HCEC 1CT (cell line): Measurements from ENCODE around the gene RNF32.
"Not testable (repeated sequence)": the region's sequence is repeated elsewhere in the genome, so short reads cannot be mapped to it uniquely, and the experiment has no call there.

Source experiments
- DNase-seq: peaks from one replicate; pipeline ENCODE4 v3.0.0-alpha.2; 2017

The RNF32 gene

DNA sequence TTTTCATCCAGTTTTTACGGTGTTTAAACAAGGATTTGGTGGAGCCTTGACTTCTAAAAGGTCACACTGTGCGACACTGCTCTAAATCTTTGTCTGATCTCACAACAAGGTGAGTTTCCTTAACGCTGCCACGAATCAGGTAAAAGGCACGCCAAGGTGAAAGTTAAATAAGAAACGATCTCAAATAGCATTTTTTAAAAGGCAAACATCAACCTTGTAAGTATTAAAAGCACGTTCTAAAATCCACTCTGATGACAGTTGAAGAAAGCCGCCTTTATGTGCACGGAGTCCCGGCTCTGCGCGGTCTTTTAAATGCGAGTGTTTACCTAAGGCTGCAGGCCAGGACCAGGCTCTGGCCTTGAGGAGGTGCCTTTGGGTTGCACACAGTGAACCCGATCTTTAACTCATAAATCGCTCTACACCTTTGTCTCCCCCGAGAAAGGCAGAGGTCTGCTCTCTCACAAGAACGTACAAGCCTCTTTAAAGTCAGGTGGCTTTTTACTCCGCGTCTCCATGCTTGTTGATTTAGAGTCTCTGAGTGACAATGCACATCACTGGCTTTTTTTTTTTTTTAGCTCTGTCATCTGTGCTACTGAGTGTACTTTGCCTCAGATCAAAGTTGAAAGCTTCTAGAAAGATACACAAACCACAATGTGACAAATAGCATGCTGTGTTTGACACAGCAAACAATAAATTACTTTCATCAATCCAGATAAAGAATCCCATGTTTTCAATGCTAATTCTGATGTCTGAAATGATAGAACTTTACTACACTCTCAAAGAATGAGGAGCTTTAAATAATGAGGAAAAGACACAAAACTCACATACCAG lies 25.9 kb upstream of the RNF32 start:
- DNase-seq = no peak

DNA sequence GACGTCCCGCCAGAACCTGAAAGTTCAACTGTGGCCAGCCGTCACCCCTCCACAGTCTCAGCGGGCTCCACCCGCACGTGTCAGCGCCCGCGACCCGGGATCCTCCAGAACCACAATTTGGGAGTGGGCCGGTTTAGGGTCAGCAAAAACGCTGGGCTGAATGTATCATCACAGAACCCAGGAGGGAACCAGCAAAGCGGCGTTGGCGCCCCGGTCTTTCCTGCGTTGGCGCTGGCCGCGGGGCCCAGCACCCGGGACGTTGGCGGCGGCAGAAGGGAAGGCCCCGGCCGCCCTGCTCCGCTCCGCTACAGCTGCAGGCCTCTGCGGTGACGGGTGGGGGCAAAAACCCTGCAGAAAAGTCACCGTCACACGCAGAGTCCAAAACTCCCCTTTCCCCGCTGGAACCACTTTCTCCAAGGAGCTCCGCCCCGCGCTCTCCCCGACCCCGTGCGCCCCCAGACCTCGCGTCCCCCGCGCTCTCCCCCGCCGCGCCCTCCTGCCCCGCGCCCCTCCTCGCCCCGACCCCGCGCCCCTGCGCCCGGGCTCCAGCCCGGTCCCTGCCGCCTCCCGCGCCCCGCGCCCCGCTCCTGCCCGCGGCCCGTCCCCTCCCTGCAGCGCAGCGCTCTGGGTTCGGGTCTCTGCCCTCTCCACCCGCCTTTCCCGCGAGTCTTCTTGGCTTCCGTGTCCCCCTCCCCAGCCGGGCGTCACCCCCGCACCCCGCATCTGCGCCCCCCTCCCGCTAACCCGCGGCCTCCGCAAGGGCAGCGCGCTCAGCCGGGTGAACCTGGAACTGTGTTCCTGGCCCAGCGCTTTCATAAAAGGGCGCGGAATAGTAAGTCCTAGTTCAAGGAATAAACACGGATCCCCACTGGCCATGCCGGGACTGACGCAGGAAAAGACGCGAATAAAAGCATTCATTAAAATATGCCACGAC lies 24.0 kb upstream of the RNF32 start:
- no peak for DNase-seq

DNA sequence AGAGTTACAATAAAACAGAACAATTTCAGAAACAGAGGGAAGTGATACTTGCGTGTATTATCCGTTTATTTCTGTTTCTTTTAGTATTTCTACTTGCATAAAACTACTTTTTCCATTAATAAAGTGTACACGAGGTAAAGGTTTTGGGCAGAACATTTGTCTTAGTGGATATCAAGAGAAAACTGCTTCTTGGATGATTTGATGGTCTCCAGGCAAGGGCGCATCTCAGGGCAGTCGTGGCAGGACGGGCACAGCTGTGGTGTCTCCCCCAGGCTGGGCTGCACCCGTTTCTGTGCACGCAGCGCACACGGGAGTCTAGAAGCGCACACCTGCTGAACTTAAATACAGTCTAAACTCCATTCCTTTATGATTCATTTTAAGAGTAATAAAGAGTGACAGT lies 23.4 kb upstream of the RNF32 start:
- DNase-seq = no peak

DNA sequence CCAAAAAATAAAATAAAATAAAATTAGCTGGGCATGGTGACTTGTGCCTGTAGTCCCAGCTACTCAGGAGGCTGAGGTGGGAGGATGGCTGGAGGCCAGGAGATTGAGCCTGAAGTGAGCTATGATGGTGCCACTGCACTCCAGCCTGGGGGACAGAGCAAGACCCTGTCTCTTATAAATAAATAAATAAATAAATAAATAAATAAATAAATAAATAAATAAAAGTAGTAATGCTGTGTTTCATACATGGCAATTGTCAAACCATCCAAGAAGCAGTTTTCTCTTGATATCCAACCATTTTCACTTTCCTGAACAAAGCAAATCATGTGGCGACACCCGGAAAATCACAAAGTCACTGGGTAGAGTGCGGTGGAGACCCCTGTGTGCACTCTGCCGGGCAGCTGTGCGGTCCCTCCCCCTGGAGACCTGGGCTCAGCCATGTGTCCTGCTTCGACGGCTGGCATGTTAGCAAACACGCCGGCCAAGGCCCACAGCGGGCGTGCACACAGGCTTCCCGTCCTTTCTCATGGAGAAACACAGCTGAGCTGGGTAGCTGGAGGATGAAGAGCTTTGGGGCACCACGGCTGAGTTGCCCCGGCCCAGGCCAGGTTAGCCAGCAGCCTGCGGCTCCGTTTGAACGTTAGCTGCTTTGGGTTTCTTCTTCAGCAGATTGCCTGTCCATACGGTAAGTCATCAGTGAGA lies 22.3 kb upstream of the RNF32 start:
- DNase-seq = no peak

DNA sequence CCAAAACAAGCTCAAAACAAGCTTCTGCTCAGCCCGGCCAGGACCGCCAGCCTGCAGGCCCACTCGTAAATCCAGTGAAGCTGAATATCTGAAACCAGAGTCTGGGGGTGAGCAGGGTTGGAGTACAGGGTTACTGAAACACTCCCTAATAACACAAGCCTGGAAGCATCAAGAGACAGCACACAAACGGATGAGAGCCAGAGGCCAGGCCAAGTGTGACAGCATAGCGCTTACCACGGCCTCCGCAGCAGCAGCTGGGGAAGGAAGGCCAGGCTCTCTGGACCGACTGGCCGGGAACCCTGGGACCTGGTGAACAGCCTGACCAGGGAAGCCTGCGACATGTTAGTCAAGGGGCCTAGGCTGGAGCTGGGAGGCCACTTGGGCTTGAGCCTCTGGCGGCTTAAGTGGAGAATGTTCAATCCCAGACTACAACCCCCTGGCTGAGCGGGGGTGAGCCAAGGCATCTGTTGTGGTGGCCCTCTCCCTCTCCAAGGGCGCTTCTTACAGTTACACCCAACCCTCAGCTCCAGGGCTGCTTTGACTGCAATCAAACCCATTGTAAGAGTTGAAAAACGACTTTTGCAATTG lies 21.7 kb upstream of the RNF32 start:
- DNase-seq = no peak

DNA sequence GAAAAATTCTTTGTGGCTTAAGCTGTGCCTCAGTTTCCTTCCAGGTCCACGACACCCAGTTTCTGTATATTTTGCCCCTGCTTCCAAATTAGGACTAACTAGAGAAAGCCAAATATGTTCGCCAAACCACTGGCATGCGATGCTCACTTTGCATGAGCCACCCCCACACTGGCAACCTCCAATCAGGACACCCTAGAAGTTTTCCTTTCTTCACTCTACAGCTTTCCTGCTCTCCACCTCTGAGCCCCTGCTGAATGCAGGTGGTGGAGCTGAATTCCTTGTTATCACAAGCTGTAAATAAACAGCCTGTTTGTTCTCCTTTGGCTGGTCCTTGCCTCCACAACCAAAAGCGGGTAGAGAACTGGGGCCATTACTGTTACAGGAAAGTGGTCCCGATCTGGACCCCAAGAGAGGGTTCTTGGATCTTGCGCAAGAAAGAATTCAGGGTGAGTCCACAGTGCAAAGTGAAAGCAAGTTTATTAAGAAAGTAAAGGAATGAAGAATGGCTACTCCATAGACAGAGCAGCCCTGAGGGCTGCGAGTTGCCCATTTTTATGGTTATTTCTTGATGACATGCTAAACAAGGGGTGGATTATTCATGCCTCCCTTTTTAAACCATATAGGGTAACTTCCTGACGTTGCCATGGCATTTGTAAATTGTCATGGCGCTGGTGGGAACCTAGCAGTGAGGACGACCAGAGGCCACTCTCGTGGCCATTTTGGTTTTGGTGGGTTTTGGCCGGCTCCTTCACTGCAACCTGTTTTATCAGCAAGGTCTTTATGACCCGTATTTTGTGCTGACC lies 20.9 kb upstream of the RNF32 start:
- not testable (repeated sequence) for DNase-seq

DNA sequence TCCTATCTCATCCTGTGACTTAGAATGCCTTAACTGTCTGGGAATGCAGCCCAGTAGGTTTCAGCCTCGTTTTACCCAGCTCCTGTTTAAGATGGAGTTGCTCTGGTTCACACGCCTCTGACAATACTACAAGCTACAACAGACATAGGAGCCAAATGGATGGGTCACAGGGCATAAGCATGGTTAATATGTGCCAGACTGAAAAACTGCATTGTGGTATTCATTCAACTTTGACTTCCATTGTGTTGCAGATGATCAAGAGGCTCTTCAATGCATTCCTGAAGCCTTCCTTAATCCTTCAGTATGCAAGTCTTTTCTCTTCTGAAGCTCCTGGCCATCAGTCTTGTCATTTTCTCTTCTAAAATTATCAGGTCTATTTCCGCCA lies 20.3 kb upstream of the RNF32 start:
- no peak for DNase-seq

DNA sequence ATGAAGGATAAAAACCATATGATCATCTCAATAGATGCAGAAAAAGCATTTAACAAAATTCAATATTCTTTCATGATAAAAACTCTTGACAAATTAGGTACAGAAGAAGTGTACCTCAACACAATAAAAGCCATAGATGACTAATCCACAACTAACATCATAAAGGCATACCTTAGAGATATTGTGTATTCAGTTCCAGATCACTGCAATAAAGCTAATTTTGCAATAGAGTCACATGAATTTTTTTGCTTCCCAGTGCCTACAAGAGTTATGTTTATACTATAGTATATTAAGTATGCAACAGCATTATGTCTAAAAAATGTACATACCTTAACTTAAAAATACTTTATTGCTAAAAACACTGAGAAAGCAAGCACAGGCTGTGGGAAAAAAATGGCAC lies 18.9 kb upstream of the RNF32 start:
- DNase-seq = no peak

DNA sequence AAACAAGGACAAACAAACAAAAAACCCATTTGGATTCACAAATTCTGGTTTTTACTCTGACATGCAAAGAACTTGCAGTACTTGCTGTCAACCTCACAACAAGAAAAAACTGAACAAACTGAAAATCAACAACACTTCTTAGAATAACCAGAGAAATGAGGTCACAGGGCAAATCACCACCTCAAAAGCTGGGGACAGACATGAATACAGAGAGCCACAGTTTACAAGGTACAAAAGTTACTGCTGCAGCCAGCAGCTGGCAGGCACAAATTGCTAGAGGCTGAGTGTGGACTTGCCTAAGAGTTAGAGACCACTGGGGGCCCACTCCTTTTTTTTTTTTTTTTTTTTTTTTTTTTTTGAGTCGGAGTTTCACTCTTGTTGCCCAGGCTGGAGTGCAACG lies 15.0 kb upstream of the RNF32 start:
- no peak for DNase-seq

DNA sequence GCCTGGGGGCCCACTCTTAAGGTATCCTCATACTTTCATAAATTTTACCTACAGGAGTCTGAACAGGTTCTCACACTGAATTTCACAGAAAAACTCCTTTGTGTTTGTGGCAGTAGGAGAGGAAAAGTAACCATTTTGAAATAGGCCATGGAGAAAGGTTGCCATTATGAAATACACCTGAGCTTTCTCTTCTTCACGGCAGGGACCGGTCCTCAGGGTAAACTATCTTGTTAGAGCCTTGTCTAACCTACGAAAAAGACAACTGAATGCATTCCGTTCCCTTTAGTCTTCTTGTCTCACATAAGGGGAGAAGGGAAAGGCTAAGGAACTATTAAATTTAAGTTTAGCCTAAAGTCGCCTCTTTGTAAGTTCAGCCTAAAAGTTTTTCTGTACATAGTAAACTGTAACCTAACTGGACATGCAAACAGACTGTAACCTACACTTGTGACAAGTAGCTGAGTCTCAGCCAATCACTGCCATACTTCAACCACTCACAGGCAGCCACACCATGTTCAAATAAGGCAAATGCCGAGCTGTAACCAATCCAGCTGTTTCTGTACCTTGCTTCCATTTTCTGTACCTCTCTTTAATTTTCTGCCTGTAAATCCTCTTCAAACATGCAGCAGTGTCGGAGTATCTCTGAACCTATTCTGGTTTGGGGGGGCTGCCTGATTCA lies 14.2 kb upstream of the RNF32 start:
- DNase-seq = no peak

DNA sequence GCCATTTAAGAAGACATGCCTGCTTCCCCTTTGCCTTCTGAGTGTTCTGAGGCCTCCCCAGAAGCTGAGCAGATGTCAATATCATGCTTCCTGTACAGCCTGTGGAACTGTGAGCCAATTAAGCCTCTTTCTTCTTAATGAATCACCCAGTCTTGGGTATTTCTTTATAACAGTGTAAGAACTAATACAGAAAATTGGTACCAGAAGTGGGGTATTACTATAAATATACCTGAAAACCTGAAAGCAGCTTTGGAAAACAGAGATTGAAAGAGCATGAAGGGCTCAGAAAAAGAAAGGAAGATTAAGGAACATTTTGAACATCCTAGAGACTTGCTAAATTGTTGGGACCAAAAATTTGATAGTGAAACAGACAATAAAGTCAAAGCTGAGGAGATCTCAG lies 12.0 kb upstream of the RNF32 start:
- DNase-seq = no peak

DNA sequence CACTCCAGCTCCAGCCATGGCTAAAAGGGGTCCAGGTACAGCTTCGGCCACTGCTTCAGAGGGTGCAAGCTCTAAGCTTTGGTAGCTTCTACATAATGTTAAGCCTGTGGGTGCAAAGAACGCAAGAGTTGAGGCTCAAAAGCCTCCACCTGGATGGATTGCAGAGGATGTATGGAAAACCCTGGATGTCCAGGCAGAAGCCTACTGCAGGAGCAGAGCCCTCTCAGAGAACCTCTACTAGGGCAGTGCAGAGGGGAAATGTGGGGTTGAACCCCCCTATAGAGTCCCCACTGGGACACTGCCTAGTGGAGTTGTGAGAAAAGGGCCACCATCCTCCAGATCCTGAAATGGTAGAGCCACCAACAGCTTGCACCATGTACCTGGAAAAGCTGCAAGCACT lies 10.7 kb upstream of the RNF32 start:
- DNase-seq = no peak

DNA sequence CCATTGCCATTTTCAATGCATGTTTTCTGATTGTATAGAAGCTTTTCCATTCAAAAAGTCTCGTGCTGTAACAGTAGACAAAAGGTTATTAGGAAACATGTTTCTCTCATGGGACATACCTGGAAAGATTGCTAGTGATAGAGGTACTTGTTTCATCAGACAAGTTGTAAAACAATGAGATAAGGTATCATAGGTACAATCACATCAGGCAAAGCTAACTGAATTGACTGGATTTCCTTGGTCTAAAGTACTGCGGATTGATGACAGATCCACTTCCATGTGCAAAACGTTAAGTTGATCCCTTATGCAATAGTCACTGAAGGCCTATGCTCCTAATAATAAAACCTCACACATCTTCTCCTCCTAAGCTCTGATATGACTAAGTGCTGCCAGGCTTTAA lies 6.5 kb upstream of the RNF32 start:
- DNase-seq = no peak

DNA sequence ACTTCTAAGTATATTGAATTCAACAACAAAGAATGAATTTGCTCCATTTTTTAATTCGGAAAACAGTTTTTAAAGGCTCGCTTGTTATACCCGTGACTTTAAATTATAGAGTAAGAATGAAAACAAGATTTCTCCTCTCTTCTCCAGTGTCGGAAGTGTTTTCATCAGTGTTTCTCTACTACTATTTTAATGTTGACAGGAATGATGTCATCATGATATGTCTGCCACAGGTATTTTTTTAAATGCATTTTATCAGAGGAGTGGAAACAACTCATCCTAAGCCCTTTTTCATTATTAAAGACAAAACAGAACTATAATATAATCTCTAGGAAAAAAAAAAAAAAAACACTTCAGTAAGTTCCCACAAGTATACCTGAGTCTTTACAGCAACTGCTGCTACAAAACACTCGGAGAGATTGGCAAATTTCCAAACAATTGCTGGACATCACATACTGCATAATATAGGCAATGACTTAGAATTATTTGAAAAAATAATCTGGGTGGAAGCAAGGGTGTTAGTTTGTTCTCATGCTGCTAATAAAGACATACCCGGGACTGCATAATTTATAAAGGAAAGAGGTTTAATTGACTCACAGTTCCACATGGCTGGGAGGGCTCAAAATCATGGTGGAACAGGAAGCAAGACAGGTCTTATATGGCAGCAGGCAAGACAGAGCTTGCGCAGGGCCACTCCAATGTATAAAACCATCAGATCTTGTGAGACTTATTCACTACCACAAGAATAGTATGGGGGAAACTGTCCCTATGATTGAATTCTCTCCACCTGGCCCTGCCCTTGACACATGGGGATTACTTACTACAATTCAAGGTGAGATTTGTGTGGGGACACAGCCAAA lies 4.8 kb upstream of the RNF32 start:
- DNase-seq = no peak

DNA sequence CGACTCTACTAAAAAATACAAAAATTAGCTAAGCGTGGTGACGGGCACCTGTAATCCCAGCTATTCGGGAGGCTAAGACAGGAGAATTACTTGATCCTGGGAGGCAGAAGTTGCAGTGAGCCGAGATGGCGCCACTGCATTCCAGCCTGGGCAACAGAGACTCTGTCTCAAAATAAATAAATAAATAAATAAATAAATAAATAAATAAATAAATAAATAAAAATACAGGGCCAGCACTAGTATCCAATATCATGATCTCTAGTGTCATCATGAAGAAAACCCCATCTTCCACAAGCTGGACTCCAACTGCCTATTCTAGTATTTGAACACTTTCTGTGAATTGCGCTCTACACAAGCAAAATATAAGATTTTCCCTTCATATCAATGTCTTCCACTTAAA lies 3.5 kb upstream of the RNF32 start:
- not testable (repeated sequence) for DNase-seq

DNA sequence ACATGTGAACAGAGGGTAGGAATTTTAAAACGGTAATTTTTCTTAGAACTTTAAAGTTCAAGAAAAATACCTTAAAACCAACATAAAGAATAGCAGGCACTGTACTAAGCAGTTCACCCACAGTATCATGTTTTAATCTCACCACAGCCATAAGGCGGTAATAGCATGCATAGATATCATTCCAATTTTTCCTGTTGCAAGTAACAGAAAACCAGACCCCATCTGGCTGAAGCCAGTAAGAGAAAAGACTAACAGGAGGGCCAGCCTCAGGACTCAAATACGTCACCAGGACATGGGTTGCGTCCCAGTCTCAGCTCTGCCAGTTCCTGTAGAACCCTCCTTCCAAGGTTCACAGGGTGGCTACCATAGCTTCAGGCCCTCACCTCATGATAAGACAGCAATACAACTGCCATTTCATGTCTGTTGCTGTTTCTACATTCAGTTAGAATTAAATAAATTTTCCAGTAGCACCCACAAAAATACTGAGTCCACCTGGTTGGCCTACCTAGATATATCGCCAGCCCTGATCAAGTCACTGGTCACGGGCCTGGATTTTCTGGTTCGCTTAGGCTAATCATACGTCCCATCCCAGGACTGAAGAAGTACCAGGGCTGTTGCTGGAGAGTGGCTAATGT lies 2.0 kb upstream of the RNF32 start:
- no peak for DNase-seq

DNA sequence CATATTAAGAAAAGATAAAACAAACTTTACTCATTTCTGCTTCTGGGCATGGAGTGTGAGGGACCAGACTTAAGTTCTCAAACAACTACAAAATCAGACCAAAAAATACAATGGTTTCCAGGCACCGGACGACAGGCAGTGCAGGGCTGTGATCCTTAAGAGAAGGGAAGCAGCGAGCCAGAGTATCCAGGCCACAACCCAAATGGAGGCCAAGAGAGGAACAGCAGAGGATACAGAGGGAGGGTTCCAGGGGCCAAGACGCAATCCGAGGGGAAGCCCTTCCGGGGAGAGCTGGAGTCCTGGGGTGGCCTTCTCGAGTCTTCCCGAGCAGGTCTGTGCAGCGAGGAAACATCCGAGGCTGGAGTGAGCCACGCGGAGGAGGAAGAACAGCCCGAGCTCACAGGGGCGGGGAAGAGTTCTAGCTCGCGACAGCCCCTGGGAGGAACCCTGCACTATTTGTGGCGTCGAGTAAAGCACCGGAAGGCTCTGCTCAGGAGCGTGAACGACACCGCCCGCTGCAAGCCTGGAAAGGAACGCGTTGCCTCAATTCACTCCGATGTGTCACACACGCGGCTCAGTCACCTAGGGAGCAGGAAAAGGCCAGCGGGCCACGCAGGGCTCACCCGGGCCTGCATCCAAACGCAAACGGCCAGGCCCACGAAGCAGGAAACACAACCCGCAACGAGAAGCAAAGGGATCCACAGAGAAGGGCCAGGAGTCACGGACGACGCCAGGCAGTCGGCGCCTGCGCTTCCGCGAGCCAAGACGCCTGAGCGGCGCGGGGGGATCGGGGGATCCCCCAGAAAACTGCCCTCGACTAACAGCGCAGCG lies 933 bp upstream of the RNF32 start:
- DNase-seq = no peak

DNA sequence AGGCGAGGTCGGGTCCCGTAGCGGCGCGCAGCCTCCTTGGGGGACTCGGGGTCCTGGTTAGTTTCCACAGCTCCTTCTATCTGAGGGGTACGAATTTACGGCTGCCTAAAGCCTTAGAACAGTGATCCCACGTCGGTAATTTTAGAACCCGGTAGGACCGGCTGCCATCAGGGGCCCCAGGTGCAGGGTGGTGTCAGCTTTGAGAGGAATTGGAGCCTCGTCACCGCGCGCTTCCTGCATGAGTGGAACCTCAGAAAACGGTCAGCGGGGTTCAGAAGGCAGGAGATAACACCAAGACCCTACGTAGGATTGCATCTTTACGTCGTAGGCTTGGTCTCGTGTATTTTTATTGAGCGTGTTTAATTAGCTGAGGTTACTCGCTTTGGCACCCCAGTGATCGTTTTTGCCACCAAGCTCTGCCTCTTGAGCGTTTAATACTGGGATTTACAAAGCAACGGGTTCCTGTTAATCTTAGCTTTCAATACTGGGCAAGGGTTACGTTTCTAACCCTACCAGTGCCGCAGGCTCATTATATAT lies 443 bp downstream of the RNF32 start:
- no peak for DNase-seq
